Astrocyte of the cerebellum (primary cell): ENCODE data around the gene SLIT3.

Source experiments
- DNase-seq: peaks from one replicate; pipeline ENCODE4 v3.0.0-alpha.2; 2011; ENCODE audit warnings: low read depth
- H3K4me3 ChIP-seq: 2 replicates; pipeline ENCODE4 v1.5.1; 2011; ENCODE audit warnings: mild to moderate bottlenecking, low read depth, low read length, moderate library complexity
- in situ Hi-C: cut with HindIII; loops from 2 replicates; pipeline ENCODE4 v1.10.0; 2017; ENCODE audit warnings: low sequenced_read_pairs
- TF ChIP-seq, protein P1 (sequence below): IDR thresholded peaks from 2 replicates; pipeline ENCODE4 v1.5.1; 2012; ENCODE audit warnings: low read length, low read depth, moderate library complexity, mild to moderate bottlenecking; ENCODE audit errors: missing control alignments

SLIT3 gene

DNA sequence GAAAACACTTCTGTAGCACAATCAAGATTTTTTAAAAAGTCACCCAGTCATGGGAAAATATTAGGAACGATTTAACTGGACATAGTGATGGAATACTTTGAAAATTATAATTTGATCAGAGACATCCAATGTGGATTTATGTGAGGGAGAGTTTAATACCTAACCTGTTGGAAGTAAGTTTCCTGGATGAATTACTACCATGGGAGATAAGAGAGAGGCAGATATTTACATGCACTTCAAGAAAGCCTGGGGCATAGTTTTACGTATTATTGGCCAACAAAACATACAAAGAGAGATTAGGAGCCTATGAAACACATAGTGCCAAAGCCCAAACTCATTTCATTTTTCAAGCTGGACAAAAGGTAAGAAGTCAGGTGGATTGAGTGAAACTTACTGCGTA lies 336.8 kb downstream of the SLIT3 start:
- in situ Hi-C loops, result no loop called here
- DNase-seq, result no peak
- TF ChIP-seq, protein P1, sequence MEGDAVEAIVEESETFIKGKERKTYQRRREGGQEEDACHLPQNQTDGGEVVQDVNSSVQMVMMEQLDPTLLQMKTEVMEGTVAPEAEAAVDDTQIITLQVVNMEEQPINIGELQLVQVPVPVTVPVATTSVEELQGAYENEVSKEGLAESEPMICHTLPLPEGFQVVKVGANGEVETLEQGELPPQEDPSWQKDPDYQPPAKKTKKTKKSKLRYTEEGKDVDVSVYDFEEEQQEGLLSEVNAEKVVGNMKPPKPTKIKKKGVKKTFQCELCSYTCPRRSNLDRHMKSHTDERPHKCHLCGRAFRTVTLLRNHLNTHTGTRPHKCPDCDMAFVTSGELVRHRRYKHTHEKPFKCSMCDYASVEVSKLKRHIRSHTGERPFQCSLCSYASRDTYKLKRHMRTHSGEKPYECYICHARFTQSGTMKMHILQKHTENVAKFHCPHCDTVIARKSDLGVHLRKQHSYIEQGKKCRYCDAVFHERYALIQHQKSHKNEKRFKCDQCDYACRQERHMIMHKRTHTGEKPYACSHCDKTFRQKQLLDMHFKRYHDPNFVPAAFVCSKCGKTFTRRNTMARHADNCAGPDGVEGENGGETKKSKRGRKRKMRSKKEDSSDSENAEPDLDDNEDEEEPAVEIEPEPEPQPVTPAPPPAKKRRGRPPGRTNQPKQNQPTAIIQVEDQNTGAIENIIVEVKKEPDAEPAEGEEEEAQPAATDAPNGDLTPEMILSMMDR, result no peak
- H3K4me3 ChIP-seq, result no peak overlapping the region

DNA sequence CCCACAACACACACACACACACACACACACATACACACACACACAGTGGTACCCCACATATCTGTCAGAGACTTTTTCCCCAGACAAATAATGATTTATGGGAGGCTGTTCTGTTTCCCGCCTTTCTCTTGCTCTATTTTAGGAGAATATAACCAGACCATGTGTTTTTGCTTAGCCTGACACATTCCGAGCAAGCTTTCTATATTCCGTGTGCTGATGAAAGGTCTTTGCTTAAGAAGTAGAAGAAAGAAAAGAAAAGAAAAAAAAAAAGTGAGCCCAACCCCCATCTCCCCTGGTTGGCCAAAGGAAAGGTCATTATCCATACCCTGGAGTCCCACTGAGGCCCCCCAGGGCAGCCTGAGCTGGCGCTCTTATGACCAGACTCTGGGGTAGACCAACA lies 338.6 kb downstream of the SLIT3 start:
- no peak for DNase-seq
- TF ChIP-seq, protein P1, result no peak
- H3K4me3 ChIP-seq, result no peak overlapping the region
- in situ Hi-C loops, result no loop called here

DNA sequence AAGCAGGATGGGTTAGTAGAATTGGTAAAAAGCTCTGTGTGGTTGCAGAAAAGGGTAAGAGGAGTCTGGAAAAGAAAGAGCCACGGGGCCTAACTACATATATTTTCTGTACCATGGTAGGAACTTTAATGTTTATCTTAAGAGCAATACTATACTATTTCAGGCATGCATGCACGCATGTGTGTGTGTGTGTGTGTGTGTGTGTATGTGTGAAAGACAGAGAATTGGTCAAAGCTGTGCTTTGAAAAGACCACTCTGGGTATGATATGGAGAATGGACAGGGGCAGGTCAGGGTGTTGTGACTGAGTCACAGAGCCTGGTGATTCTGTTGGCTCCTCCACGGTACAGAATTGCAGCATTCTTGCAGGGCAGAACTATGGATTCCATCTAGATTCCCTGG lies 339.3 kb downstream of the SLIT3 start:
- DNase-seq, result no peak
- H3K4me3 ChIP-seq, result no peak overlapping the region
- in situ Hi-C loops, result no loop called here
- TF ChIP-seq, protein P1, result no peak

DNA sequence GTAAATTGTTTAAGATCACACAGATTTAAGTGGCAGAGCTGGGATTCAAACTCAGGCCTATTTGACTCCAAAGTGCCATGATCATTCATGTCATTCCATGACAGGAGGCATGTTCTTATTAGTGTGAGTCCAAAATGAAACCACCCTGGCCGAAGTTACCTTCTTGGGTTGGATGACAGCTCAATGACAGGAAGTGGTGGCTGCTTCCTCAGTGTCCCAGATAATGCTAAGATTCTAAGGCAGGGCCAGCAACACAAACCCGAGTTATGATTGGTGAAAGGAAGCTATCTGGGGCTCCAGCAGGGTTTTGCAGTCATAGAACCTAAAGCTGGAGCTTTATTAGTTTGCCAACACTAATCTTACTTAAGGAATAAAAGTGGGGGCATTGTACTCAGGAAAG lies 340.4 kb downstream of the SLIT3 start:
- TF ChIP-seq, protein P1, result no peak
- no peak overlapping the region for H3K4me3 ChIP-seq
- no peak for DNase-seq
- in situ Hi-C loops, result no loop called here

DNA sequence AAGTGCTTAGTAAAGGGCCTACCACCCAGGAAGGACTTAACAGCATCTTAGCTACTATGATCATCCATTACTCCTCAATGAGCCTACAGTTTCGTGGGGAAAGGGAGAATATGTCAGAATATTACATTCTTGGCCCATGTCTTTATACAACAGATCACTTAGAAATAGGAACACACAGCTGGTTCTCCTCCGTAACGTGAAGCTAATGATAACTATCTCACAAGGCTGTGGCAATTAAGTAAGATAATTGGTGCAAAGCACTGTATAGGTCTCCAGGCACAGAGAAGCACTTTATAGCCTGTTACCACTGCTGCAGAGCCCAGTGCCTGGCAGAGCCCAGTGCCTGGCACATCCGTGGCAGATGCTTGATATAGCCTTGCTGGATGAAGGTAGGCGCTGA lies 347.6 kb downstream of the SLIT3 start:
- in situ Hi-C loops, result no loop called here
- H3K4me3 ChIP-seq, result no peak overlapping the region
- TF ChIP-seq, protein P1, result no peak
- DNase-seq, result no peak

DNA sequence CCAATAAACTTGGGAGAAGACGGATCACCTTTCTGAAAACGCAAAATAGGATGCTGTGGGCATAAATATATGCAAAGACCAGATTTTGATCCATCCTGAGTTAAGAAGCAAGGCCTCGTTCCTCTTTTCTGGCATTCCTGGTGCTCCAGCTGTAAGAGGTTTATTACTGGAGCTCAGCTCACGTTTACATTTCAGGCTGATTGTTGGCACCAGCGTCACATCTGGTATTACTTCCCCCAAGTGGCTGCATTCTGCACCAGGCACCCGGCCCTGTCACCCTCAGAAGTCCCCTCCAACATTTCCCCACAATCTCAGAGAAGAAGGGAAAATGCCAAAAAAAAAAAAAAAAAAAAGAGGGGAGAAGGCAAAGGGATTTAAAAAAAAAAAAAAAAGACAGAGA lies 348.7 kb downstream of the SLIT3 start:
- H3K4me3 ChIP-seq, result no peak overlapping the region
- DNase-seq, result no peak
- TF ChIP-seq, protein P1, result no peak
- in situ Hi-C loops, result no loop called here

DNA sequence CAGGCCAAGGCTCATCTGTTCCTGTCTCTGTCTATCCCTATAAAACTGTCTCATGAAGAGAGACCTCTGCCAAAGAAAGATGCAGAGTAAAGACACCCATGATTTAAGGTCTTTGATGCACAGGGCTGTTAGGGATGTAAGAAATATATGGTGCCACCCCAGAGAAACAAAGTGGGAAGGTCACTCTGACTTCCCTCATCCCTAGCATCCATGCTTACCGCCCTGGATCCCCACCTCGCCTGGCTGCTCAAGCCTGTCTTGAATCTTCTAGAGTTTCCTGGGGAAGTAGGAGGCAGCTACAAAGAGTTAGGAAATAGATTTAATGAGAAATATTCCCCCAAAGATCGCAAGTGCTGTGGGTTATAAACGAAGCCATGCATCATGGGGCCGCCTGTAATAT lies 349.2 kb downstream of the SLIT3 start:
- H3K4me3 ChIP-seq, result no peak overlapping the region
- in situ Hi-C loops, result no loop called here
- TF ChIP-seq, protein P1, result no peak
- no peak for DNase-seq
